Neutrophil (primary cell): ENCODE data around the gene CAMK4.

ENCODE experiments used
- H3K27ac ChIP-seq: fragments of 200-600 bp; sonication (generic); 2 replicates; pipeline ENCODE4 v1.5.1; 2016; ENCODE audit warnings: mild to moderate bottlenecking, moderate library complexity
- H3K27me3 ChIP-seq: fragments of 200-600 bp; sonication (generic); 2 replicates; pipeline ENCODE4 v1.6.0; 2016; ENCODE audit warnings: mild to moderate bottlenecking
- H3K36me3 ChIP-seq: fragments of 200-600 bp; sonication (generic); 2 replicates; pipeline ENCODE4 v1.5.1; 2017
- H3K4me1 ChIP-seq, 2 experiments: fragments of 200-600 bp in 1 of 2; sonication (generic) in 1 of 2; 1 replicate in 1 of 2; 2 replicates in 1 of 2; pipeline versions ENCODE4 v1.5.1 to v1.6.1; 2013 to 2016; ENCODE audit warnings: low read depth in 1 of 2, low read length in 1 of 2, mild to moderate bottlenecking in 1 of 2, moderate library complexity in 1 of 2; ENCODE audit not compliant: control insufficient read depth in 1 of 2, insufficient read depth in 1 of 2
- H3K4me3 ChIP-seq, 2 experiments: fragments of 200-600 bp in 1 of 2; sonication (generic) in 1 of 2; 1 replicate in 1 of 2; 2 replicates in 1 of 2; pipeline ENCODE4 v1.5.1; 2013 to 2016; ENCODE audit warnings: low read depth in 1 of 2, low read length in 1 of 2, mild to moderate bottlenecking in 1 of 2, moderate library complexity in 1 of 2
- H3K9me3 ChIP-seq: fragments of 200-600 bp; sonication (generic); 2 replicates; pipeline ENCODE4 v1.5.1; 2016
- CTCF ChIP-seq: fragments of 200-600 bp; sonication (generic); IDR thresholded peaks from 2 replicates; pipeline ENCODE4 v1.5.1; 2016; ENCODE audit warnings: antibody characterized with exemption

Gene CAMK4

DNA sequence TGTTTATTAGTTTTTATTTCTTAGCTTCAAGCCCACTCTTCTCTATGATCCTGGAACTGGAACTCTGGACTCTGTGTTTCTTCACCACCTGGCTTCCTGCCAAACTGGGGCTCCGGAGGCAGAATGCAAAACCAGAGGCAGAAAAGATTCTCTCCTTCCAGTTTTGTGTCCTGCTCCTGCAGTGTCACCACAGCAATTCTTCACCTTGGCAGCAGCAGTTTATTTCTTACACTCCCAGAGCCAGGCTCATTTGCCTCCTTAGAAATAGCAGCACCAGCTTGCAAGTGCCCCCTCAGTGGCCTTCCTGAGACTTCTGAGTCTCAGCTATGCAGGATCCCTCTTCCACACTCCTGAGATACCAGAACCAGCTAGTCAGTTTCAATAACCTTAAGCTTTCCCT, 26.7 kb upstream of the CAMK4 start:
- Histone ChIP-seq H3K9me3 (no peaks in the 10 kb centered on the region), H3K36me3 (no peaks in the 10 kb centered on the region), H3K27ac (no peak overlapping the region), H3K4me1 (no peaks in the 10 kb centered on the region), H3K27me3 (no peaks in the 10 kb centered on the region), H3K4me3 (no peak overlapping the region)
- TF ChIP-seq CTCF, result no peak

DNA sequence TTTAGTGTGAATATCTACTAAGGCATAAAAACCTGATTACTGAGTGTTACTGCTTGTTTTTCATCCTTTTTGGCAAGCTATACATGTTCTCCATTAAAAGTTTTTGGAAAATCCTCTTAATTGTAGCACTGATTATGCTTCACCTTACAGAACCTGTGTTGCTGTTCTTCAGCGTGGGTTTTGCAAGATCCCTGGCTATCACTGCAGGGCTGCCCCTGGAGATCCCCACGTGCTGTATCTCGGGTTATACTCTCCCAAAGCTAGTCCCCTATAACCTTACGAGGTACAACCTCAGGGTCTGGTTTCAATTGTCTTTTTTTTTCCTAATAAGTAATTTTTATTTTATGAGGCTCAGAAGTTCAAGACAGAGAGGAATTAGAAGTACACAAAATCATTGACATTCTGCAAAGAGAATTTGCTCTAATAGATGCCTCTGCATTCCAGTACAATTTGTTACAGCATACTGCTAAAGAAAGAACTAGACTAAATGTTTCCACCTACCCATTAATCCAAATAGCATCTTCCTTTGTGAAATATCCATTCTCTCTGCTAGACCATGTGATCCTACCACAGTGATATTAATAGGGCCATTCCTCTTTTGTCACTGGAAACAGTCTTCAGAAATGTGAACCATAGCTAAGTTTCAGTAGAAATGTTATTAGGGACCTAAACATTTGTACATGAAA, 25.8 kb upstream of the CAMK4 start:
- H3K27me3 ChIP-seq, result no peaks in the 10 kb centered on the region
- H3K27ac ChIP-seq, result no peak overlapping the region
- H3K4me1 ChIP-seq, result no peaks in the 10 kb centered on the region
- no peaks in the 10 kb centered on the region for H3K9me3 ChIP-seq
- no peaks in the 10 kb centered on the region for H3K36me3 ChIP-seq
- no peak for TF ChIP-seq CTCF
- no peak overlapping the region for H3K4me3 ChIP-seq

DNA sequence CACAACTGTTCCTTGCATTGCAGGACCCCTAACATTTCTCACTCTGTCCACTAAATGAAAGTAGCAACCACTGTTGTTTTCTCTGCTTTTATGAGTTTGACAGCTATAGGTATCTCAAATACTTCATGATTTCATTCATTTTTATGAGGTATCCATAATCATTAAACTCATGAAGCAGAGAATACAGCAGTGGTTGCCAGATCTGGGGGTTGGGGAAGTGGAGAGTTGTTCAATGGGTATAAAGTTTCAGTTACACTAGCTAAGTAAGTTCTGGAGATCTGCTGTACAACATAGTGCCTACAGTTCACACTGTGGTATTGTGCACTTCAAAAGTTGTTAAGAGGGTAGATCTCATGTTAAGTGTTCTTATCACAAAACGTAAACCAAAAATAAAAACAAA, 23.4 kb upstream of the CAMK4 start:
- Histone ChIP-seq H3K4me3 (no peak overlapping the region), H3K9me3 (no peaks in the 10 kb centered on the region), H3K4me1 (no peaks in the 10 kb centered on the region), H3K27ac (no peak overlapping the region), H3K27me3 (no peaks in the 10 kb centered on the region), H3K36me3 (no peaks in the 10 kb centered on the region)
- no peak for TF ChIP-seq CTCF

DNA sequence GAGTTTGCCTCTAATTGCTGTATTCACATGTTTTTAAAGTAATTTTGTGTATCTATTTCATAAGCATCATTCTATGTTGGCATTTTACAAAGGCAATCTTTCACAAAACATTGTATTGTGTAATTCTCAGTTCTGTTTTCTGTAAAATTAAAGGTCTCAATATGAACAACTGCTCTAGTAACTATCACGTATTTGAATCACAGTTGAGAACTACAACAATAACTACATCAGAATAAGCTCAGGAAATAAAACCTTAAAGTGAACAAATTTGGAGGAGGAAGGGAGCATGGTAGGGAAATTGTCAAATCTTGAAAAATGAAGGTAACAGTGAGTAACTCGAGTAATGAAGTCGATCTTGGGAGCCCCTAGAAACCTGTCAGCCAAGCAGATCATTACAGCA, 22.5 kb upstream of the CAMK4 start:
- H3K27ac ChIP-seq, result no peak overlapping the region

DNA sequence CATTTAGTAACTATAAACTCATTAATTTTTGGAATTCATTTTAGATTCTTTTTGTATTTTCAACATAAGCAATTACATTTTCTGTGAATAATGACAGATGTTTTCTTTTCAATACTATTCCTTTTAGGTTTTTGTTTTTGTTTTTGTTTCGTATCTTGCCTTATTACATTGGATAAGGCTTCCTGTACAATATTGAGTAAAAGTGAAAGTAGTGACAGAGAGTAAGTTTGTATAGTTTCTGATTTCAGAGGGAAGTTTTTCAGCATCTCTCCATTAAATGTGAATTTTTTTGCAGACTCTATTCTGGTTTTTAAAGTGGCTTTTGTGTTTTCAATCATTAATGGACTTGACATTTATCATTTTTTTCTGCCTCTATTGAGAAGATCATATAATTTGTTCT, 12.8 kb upstream of the CAMK4 start:
- H3K36me3 ChIP-seq, result no peaks in the 10 kb centered on the region
- H3K4me3 ChIP-seq, result no peak overlapping the region
- TF ChIP-seq CTCF, result no peak
- no peaks in the 10 kb centered on the region for H3K9me3 ChIP-seq
- no peaks in the 10 kb centered on the region for H3K4me1 ChIP-seq
- no peaks in the 10 kb centered on the region for H3K27me3 ChIP-seq
- no peak overlapping the region for H3K27ac ChIP-seq

More for the DNA sequence above, 22.5 kb upstream of the CAMK4 start:
- Histone ChIP-seq H3K4me3 (no peak overlapping the region), H3K4me1 (no peaks in the 10 kb centered on the region), H3K9me3 (no peaks in the 10 kb centered on the region), H3K36me3 (no peaks in the 10 kb centered on the region), H3K27me3 (no peaks in the 10 kb centered on the region)
- no peak for TF ChIP-seq CTCF
